ENCODE results near the gene PODXL. TPM values are rescaled to one million over a fixed set of nuclear protein-coding genes. Genes with fewer than 3 reads are reported as not detected.

The PODXL gene
- total and polyA plus RNA-seq, 2 donors (not counting 1 experiment from before 2014, with no cell fraction given) = 0.17 to 0.27 TPM

DNA sequence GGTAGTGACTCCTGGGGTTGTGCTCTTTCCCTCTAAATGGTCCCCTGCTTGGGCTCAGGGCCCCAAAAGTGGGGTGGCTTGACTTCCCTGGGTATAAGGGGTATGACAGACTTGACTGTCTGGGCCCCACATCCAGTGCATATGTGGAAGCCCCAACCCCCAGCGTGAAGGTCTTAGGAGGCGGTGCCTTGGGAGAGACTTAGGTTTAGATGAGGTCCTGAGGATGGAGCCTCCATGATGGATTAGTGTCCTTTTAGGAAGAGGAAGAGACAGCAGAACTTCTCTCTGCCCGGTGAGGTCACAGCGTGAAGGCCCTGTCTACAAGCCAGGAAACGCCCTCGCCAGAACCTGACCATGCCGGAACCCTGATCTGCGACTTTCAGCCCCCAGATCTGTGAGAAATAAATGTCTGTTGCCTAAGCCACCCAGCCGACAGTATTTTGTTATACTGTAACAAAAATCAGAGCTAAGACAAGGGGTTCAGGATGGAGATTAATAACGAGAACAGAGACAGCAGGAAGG, 23.8 kb downstream of the PODXL start:
- no peak overlapping the region for H3K4me2 ChIP-seq (ENCODE audit: extremely low read depth, insufficient read depth, low read length)
- TF ChIP-seq, protein P1, sequence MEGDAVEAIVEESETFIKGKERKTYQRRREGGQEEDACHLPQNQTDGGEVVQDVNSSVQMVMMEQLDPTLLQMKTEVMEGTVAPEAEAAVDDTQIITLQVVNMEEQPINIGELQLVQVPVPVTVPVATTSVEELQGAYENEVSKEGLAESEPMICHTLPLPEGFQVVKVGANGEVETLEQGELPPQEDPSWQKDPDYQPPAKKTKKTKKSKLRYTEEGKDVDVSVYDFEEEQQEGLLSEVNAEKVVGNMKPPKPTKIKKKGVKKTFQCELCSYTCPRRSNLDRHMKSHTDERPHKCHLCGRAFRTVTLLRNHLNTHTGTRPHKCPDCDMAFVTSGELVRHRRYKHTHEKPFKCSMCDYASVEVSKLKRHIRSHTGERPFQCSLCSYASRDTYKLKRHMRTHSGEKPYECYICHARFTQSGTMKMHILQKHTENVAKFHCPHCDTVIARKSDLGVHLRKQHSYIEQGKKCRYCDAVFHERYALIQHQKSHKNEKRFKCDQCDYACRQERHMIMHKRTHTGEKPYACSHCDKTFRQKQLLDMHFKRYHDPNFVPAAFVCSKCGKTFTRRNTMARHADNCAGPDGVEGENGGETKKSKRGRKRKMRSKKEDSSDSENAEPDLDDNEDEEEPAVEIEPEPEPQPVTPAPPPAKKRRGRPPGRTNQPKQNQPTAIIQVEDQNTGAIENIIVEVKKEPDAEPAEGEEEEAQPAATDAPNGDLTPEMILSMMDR (conservative IDR thresholded peaks at IDR 0.05 in 1 of 2, IDR thresholded peaks at IDR 0.05 in 1 of 2; ENCODE audit: low read depth in 1 of 2, low read length in 2 of 2) = no peak
- no peak for TF ChIP-seq EZH2 (IDR thresholded peaks at IDR 0.05; ENCODE audit: low read length, missing control alignments)
- no peaks in the 10 kb centered on the region for H4K20me1 ChIP-seq (ENCODE audit: control insufficient read depth, extremely low read depth, insufficient read depth, low read length)
- H2AFZ ChIP-seq (ENCODE audit: low read length) = no peak overlapping the region
- no peaks in the 10 kb centered on the region for H3K9me3 ChIP-seq (ENCODE audit: control insufficient read depth, insufficient read depth, low read depth, low read length)
- H3K27ac ChIP-seq (ENCODE audit: insufficient read depth, low read length) = no peak overlapping the region
- H3K36me3 ChIP-seq (ENCODE audit: control insufficient read depth, insufficient read depth, low read length) = no peaks in the 10 kb centered on the region
- H3K9ac ChIP-seq (ENCODE audit: insufficient read depth, low read length) = no peak overlapping the region
- H3K79me2 ChIP-seq (ENCODE audit: control insufficient read depth, insufficient read depth, low read length) = no peaks in the 10 kb centered on the region
- no peaks in the 10 kb centered on the region for H3K27me3 ChIP-seq (ENCODE audit: control insufficient read depth, insufficient read depth, low read length)
- no peak for DNase-seq (ENCODE audit: low read depth in 2 of 2)
- no peak overlapping the region for H3K4me3 ChIP-seq (replicated peaks in 1 of 4; ENCODE audit: control extremely low read depth in 1 of 4, insufficient read depth in 1 of 4, low read depth in 3 of 4, low read length in 4 of 4)
- no peaks in the 10 kb centered on the region for H3K4me1 ChIP-seq (ENCODE audit: control insufficient read depth, extremely low read depth, insufficient read depth, low read length)

DNA sequence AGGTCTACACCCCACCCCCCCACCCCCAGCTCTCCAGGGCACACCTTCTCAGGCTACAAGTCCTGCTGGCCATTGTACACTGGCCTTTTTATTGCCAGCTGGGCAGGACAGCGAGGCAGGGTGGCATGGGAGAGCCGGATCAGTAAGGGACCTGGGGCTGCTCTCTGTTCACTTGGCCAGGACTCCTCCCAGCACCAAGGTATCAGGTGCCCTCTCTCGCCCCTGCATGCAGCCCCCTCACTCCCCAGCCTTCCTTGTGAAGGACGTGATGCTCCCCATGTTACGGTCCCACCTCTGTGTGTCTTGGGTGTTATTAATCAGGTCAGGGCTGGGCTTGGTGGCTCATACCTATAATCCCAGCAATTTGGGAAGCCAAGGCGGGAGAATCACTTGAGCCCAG, 26.3 kb downstream of the PODXL start:
- Histone ChIP-seq H3K9ac (ENCODE audit: insufficient read depth, low read length) (no peak overlapping the region), H3K36me3 (ENCODE audit: control insufficient read depth, insufficient read depth, low read length) (no peaks in the 10 kb centered on the region), H3K27me3 (ENCODE audit: control insufficient read depth, insufficient read depth, low read length) (no peaks in the 10 kb centered on the region), H4K20me1 (ENCODE audit: control insufficient read depth, extremely low read depth, insufficient read depth, low read length) (no peaks in the 10 kb centered on the region), H3K4me2 (ENCODE audit: extremely low read depth, insufficient read depth, low read length) (no peak overlapping the region), H3K9me3 (ENCODE audit: control insufficient read depth, insufficient read depth, low read depth, low read length) (no peaks in the 10 kb centered on the region), H3K27ac (ENCODE audit: insufficient read depth, low read length) (no peak overlapping the region), H2AFZ (ENCODE audit: low read length) (no peak overlapping the region), H3K4me1 (ENCODE audit: control insufficient read depth, extremely low read depth, insufficient read depth, low read length) (no peaks in the 10 kb centered on the region), H3K4me3 (replicated peaks in 1 of 4; ENCODE audit: control extremely low read depth in 1 of 4, insufficient read depth in 1 of 4, low read depth in 3 of 4, low read length in 4 of 4) (no peak overlapping the region), H3K79me2 (ENCODE audit: control insufficient read depth, insufficient read depth, low read length) (no peaks in the 10 kb centered on the region)
- TF ChIP-seq, protein P1 (conservative IDR thresholded peaks at IDR 0.05 in 1 of 2, IDR thresholded peaks at IDR 0.05 in 1 of 2; ENCODE audit: low read depth in 1 of 2, low read length in 2 of 2) = no peak
- TF ChIP-seq EZH2 (IDR thresholded peaks at IDR 0.05; ENCODE audit: low read length, missing control alignments) = no peak
- no peak for DNase-seq (ENCODE audit: low read depth in 2 of 2)

- no peak overlapping the region for H3K9ac ChIP-seq (ENCODE audit: insufficient read depth, low read length)
- no peaks in the 10 kb centered on the region for H3K79me2 ChIP-seq (ENCODE audit: control insufficient read depth, insufficient read depth, low read length)
- H2AFZ ChIP-seq (ENCODE audit: low read length) = no peak overlapping the region
- no peaks in the 10 kb centered on the region for H3K9me3 ChIP-seq (ENCODE audit: control insufficient read depth, insufficient read depth, low read depth, low read length)
- no peaks in the 10 kb centered on the region for H3K4me1 ChIP-seq (ENCODE audit: control insufficient read depth, extremely low read depth, insufficient read depth, low read length)
- H3K4me3 ChIP-seq (replicated peaks in 1 of 4; ENCODE audit: control extremely low read depth in 1 of 4, insufficient read depth in 1 of 4, low read depth in 3 of 4, low read length in 4 of 4) = no peak overlapping the region
- H3K36me3 ChIP-seq (ENCODE audit: control insufficient read depth, insufficient read depth, low read length) = no peaks in the 10 kb centered on the region
- no peaks in the 10 kb centered on the region for H3K27me3 ChIP-seq (ENCODE audit: control insufficient read depth, insufficient read depth, low read length)
- H4K20me1 ChIP-seq (ENCODE audit: control insufficient read depth, extremely low read depth, insufficient read depth, low read length) = no peaks in the 10 kb centered on the region
- TF ChIP-seq EZH2 (IDR thresholded peaks at IDR 0.05; ENCODE audit: low read length, missing control alignments) = no peak
- TF ChIP-seq, protein P1 (conservative IDR thresholded peaks at IDR 0.05 in 1 of 2, IDR thresholded peaks at IDR 0.05 in 1 of 2; ENCODE audit: low read depth in 1 of 2, low read length in 2 of 2) = no peak
- no peak overlapping the region for H3K27ac ChIP-seq (ENCODE audit: insufficient read depth, low read length)
- no peak overlapping the region for H3K4me2 ChIP-seq (ENCODE audit: extremely low read depth, insufficient read depth, low read length)
- no peak for DNase-seq (ENCODE audit: low read depth in 2 of 2)
Observed at GRCh38 chr7:131529617-131530016, 26.8 kb downstream of the PODXL start.

All from fibroblast of lung (primary cell).